Measurements from ENCODE around the gene FGD3.
A peak's percentile ranks its signal among the peaks of the same experiment; 100 is the strongest.

FGD3 gene

GRCh38 chr9:92954886-92955285 is 7.6 kb downstream of the FGD3 start:
- DNase-seq = no peak

DNA sequence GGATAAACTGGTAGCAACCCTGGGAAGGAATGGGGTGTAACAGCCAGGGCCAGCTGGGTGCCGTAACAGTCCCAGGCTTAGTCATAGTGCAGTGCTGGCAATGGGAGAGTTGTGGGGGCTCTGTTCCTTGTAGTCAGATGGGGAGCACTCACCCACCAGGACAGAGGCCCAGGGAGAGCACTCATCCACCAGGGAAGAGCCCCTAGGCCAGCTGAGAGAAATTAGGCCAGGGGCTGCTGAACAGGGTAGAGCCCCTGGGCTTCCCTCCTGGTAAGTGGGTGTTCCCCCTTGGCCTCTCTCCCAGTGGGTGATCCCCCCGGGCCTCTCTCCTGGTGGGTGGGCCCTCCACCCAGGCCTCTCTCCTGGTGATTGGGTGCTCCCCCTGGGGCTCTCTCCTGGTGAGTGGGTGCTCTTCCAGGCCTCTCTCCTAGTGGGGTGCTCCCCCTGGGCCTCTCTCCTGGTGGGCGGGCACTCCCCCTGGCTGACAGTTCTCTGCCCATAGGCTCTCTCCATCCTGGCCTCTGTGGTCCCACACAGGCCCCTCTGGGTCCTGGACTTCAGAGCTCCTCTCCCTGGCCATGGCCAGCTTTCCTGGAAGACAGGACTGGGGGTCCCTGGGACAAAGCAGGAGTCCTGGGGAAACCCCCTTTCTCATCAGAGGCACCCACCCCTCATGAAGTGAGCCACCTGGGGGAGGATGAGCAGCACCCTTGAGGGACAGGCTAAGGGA is 13.4 kb downstream of the FGD3 start:
- DNase-seq = no peak

GRCh38 chr9:92961627-92962302 is 14.4 kb downstream of the FGD3 start:
- DNase-seq = no peak

GRCh38 chr9:92962303-92962649 is 15.0 kb downstream of the FGD3 start:
- no peak for DNase-seq

DNA sequence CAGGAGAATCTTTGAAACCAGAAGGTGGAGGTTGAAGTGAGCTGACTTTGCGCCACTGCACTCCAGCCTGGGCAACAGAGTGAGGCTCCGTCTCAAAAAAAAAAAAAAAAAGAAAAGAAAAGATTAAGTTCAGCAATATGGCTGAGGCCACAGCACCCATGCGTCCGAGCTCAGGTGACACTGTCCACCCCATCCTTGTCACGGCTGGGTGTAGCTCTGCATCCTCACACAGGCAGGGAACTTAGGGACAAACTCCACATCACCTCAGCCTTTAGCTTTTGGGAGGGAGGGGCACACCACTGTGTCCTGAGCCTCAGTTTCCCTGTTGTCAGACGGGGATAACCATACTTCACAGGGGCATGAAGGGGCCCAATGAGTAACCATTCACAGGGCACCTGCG is 15.5 kb downstream of the FGD3 start:
- DNase-seq = no peak

- DNase-seq = peak; percentile 6
Measured at GRCh38 chr9:92963831-92964606, 16.7 kb downstream of the FGD3 start.

DNA sequence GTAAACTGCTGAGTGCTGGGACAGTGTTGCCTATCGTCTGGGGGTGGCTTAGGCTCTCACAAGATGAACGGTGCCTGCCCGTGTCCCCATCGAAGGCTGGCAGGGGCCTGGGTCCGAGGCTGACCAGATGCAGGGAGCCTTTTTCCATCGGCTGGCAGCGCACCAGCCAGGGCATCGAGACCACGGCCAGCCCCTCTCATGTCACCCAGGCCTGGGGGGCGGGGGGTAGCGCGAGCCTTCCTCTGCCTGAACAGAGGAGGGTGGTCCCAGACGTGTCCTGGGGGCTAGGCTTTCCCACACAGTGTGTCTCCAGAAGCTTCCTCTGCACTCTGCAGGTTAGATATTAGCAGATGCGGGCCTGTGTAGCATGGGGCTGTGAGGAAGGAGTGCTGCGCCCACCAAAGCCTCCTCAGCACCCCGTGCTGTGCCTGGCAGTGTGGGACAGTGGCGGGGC is 17.3 kb downstream of the FGD3 start:
- no peak for DNase-seq

DNA sequence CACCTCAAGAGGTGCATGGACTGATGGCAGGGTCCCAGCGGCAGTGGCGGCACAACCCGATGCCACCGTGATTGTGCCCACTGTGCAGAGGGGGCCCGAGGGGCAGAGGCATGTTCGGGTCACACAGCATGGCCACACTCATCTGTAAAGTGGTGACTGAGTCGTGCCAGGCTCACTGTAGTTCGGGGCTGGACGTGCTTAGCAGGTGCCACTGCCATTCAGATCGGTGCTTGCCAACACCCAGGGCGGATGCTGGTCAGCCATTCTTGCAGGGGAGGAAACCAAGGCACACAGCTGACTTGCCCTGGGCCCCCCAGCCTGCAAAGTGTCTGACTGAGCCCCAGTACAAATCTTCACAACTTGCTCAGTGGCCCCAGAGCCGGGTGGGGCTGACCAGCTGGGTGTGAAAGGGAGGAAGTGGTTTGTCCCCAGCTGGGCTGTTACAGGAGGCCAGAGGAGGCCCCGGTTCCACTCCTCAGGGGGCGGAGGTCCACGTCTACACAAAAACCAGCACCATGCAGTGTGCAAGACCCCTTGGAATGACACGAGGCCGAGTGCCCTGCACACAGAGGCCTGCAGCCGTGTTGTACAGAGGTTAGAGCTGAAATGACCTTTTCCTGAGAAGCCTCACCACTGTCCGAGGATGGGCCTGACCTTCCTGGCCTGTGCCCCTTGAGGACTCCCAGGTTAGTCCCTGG is 17.9 kb downstream of the FGD3 start:
- no peak for DNase-seq

- no peak for DNase-seq
Measured at GRCh38 chr9:92965759-92966517, 18.6 kb downstream of the FGD3 start.

DNA sequence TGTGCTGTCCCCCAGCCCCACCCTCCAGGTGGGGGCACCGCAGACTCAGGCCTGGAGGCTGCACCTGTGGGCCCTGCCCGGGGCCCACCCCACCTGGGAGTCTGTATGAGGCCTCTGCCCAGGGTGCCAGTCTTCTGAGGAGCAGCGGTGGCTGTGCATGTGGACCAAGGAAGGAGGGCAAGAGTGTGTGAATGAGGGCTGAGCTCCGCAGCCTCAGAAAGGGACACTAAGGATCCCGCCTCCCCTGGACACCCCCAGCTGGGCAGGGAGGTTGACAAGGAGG is 19.1 kb downstream of the FGD3 start:
- DNase-seq = no peak

DNA sequence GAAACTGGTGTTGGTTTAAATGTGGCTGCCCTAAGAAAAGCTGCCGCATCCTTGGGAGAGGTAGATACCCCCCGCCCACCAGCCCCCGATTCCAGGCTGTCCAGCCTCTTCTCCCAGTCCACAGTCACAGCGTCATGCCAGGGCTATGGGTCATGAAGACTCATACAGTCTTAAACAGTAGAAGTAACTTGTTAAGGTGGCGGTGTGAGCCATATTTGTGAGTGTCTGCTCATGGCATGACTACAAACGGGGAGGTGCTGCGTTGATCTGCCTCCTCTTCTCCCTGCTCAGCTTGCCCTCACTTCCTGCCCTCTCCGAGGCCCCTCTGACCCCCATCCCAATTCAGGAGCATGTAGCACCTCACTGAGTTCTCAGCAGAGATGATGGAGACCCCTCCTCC is 20.8 kb downstream of the FGD3 start:
- DNase-seq = no peak

DNA sequence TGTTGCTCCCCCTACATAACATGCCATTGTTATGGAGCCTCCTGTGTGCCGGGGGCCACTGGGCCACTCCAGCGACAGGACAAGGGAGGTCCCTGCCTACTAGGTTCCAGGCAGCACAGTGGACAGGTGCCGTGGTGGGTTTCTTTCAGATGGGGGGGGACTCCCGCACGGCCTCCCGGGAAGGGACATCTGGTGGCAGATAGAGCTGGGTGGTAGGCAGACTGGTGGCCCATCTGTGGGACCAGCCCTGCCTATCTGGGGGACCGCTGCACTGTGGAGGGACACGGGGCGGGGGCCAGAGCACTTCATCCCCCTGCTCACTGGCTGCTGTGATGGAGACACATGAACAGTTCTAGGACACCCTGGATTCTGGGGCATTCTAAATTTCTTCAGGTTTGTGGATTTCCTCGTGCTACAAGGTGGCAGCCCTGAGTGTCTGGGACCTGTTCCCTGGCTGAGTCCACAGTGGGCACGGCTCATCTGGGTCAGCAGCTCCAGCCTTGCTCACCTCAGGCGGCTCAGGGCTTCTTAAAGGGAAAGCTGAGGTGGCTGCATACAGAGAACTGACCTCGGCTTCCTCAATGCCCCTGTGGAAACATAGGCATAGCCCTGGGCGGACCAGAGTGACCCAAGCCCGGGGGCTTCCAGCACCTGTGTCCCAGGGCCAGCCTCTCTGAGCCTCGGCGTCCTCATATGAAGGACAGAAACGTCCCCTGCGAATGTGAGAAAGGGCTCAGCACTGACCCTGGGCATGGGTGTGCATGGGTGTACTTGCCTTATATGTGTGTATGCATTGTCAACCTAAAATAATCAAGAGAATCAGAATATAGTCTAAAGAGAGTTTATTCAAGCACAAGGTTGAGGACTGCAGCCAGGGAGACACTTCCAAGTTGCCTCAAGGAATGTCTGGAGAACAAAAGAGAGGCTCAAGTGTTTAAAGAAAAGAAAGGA is 22.5 kb downstream of the FGD3 start:
- DNase-seq = no peak

GRCh38 chr9:92970467-92970923 is 23.2 kb downstream of the FGD3 start:
- peak; percentile 16 for DNase-seq

GRCh38 chr9:92971121-92971520 is 23.8 kb downstream of the FGD3 start:
- no peak for DNase-seq

- DNase-seq = no peak
Measured at GRCh38 chr9:92971776-92972175, 24.5 kb downstream of the FGD3 start.

DNA sequence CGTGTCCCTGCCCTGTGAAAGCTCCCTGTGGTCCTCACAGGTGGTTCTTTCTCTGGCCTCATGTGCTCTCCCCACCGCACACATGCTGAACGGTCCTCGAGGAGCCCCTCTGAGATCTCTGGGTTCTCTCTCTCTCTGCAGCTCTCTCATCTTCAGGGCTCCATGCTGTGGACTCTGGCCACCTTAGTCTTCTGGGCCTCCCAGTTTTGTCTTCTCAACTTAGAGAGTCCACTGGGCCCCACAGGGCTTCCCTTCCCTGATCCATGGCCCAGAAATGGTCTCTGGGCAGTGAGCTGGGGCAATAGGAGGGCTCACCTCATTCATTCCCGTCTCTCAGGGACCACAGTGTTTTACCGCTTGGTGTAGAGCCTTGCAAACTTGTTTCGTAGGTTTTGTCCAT is 26.4 kb downstream of the FGD3 start:
- no peak for DNase-seq

- no peak for DNase-seq
Measured at GRCh38 chr9:92974161-92974661, 26.9 kb downstream of the FGD3 start.

DNA sequence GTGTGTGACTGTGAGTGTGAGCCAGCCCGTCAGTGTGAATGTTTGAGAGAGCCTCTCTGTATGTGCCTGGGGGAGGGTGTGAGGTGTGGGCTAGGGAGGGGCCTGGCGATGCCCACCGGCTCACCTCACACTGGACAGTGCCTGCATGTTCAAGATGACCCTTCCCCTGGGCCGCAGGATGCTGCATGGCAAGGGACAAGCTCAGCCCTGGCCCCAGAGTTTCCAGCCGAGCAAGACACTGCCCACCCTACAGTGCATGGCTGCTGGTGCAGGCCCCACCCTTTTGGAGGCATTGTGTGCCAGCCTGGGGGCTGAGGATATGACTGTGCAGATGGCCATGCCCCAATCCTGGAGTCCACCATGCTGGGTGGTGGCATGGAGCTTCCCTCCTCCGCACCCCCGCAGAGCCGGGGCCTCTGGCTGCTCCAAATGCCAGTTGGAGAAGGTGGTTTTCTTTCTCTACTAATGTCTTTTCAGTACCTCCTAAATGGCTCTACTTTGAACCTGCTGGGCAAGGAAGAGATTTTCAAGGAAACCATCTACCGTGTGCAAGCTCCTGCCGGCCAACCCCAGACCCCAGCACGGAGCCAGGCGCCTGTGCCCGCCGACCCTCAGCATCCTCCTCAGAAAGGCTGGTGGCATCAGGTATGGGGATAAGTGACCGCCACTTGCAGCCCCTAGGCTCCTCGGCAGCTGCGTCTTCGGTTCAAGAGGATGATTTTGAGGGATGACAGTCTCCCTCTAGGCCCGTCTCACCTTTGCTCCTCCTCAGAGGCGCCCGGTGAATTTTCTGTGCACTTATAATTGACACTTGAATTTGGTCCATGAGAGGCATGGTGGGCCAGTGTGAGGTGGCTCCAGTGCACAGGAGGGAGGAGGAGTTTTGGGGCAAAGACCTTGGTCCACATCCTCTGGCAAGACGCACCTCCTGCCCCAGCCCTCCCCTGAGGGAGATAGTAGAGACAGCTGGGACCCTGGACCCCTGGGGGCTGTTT is 27.7 kb downstream of the FGD3 start:
- no peak for DNase-seq

DNA sequence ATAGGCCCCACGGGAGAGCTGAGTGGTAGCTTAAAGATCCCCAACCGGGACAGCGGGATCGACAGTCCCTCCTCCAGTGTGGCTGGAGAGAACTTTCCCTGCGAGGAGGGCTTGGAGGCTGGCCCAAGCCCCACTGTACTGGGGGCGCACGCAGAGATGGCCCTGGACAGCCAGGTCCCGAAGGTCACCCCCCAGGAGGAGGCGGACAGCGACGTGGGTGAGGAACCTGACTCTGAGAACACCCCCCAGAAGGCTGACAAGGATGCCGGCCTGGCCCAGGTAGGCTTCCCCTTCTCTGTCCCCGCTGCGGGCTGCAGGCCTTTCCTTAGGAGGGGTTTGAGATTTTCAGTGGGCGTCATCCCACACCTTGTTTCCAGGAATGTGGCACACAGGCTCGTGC is 29.1 kb downstream of the FGD3 start:
- DNase-seq = no peak

GRCh38 chr9:92977279-92977678 is 30.0 kb downstream of the FGD3 start:
- no peak for DNase-seq

All from midbrain (tissue), 1 donor.